Neuron (in vitro differentiated cells): ENCODE results near the gene ARHGDIG.
"Not testable (repeated sequence)": the region's sequence is repeated elsewhere in the genome, so short reads cannot be mapped to it uniquely, and the experiment has no call there.

Experiments
- H2AFZ ChIP-seq: one replicate; pipeline ENCODE4 v1.6.1; 2013; ENCODE audit warnings: low read depth, mild to moderate bottlenecking, inconsistent platforms, low read length, moderate library complexity
- H3K27me3 ChIP-seq: one replicate; pipeline ENCODE4 v1.6.1; 2013; ENCODE audit warnings: low read length; ENCODE audit not compliant: insufficient read depth
- H3K36me3 ChIP-seq: one replicate; pipeline ENCODE4 v1.6.1; 2013; ENCODE audit warnings: low read length; ENCODE audit not compliant: insufficient read depth
- H3K4me1 ChIP-seq: one replicate; pipeline ENCODE4 v1.6.1; 2013; ENCODE audit warnings: low read length; ENCODE audit not compliant: insufficient read depth
- H3K4me3 ChIP-seq: 2 replicates; pipeline ENCODE4 v1.5.1; 2013; ENCODE audit warnings: mild to moderate bottlenecking, low read length, moderate library complexity
- H3K9me3 ChIP-seq: one replicate; pipeline ENCODE4 v1.6.1; 2013; ENCODE audit warnings: low read length

The ARHGDIG gene

GRCh38 chr16:266258-267164 lies 13.9 kb upstream of the ARHGDIG start:
- Histone ChIP-seq H3K4me3 (no peak overlapping the region), H3K27me3 (no peaks in the 10 kb centered on the region), H2AFZ (no peak overlapping the region), H3K4me1 (no peaks in the 10 kb centered on the region), H3K36me3 (peaks cover 37% of the 10 kb centered on the region), H3K9me3 (no peaks in the 10 kb centered on the region)

GRCh38 chr16:267562-267961 lies 12.8 kb upstream of the ARHGDIG start:
- not testable (repeated sequence) for H2AFZ ChIP-seq, H3K4me3 ChIP-seq, H3K4me1 ChIP-seq, H3K9me3 ChIP-seq, H3K27me3 ChIP-seq
- H3K36me3 ChIP-seq, result peaks cover 27% of the 10 kb centered on the region

- Histone ChIP-seq H3K27me3 (no peaks in the 10 kb centered on the region), H3K4me1 (no peaks in the 10 kb centered on the region), H3K36me3 (peaks cover 24% of the 10 kb centered on the region), H3K4me3 (no peak overlapping the region), H3K9me3 (no peaks in the 10 kb centered on the region), H2AFZ (no peak overlapping the region)
Measured at GRCh38 chr16:268141-269053, 12.0 kb upstream of the ARHGDIG start.

GRCh38 chr16:269061-269796 lies 11.2 kb upstream of the ARHGDIG start:
- H3K9me3 ChIP-seq, result no peaks in the 10 kb centered on the region
- peaks cover 15% of the 10 kb centered on the region for H3K36me3 ChIP-seq

GRCh38 chr16:270381-271255 lies 9.8 kb upstream of the ARHGDIG start:
- Histone ChIP-seq H3K9me3 (no peaks in the 10 kb centered on the region), H3K4me1 (peaks cover 4% of the 10 kb centered on the region), H3K4me3 (no peak overlapping the region), H3K27me3 (peaks cover 13% of the 10 kb centered on the region), H2AFZ (no peak overlapping the region), H3K36me3 (peaks cover 2% of the 10 kb centered on the region)

More at GRCh38 chr16:269061-269796, 11.2 kb upstream of the ARHGDIG start:
- Histone ChIP-seq H2AFZ (no peak overlapping the region), H3K27me3 (peaks cover 3% of the 10 kb centered on the region), H3K4me1 (no peaks in the 10 kb centered on the region), H3K4me3 (no peak overlapping the region)

GRCh38 chr16:272633-273546 lies 7.5 kb upstream of the ARHGDIG start:
- H3K36me3 ChIP-seq, result no peaks in the 10 kb centered on the region
- H3K9me3 ChIP-seq, result no peaks in the 10 kb centered on the region
- no peak overlapping the region for H2AFZ ChIP-seq
- H3K4me3 ChIP-seq, result no peak overlapping the region
- H3K4me1 ChIP-seq, result peaks cover 4% of the 10 kb centered on the region
- H3K27me3 ChIP-seq, result peaks cover 21% of the 10 kb centered on the region

GRCh38 chr16:273547-274421 lies 6.6 kb upstream of the ARHGDIG start:
- Histone ChIP-seq H3K36me3 (no peaks in the 10 kb centered on the region), H3K27me3 (peaks cover 26% of the 10 kb centered on the region), H3K4me1 (peaks cover 4% of the 10 kb centered on the region), H2AFZ (no peak overlapping the region), H3K4me3 (no peak overlapping the region), H3K9me3 (no peaks in the 10 kb centered on the region)

GRCh38 chr16:275041-275641 lies 5.2 kb upstream of the ARHGDIG start:
- no peak overlapping the region for H2AFZ ChIP-seq
- no peaks in the 10 kb centered on the region for H3K36me3 ChIP-seq
- H3K27me3 ChIP-seq, result peaks cover 36% of the 10 kb centered on the region
- H3K9me3 ChIP-seq, result no peaks in the 10 kb centered on the region
- peaks cover 4% of the 10 kb centered on the region for H3K4me1 ChIP-seq
- H3K4me3 ChIP-seq, result peak overlapping the region; percentile 37

- Histone ChIP-seq H3K27me3 (peaks cover 38% of the 10 kb centered on the region), H3K36me3 (no peaks in the 10 kb centered on the region), H3K4me3 (peak within 1 kb of the TSS; percentile 37), H3K4me1 (peaks cover 5% of the 10 kb centered on the region), H2AFZ (no peak within 1 kb of the TSS), H3K9me3 (no peaks in the 10 kb centered on the region)
Measured at GRCh38 chr16:275786-276232, 4.6 kb upstream of the ARHGDIG start, which contains the start of gene RGS11. Gene RGS11 (minus strand): TSS chr16:275944. CDS start chr16:275911, 33 bp downstream.

GRCh38 chr16:276426-277077 lies 3.8 kb upstream of the ARHGDIG start:
- Histone ChIP-seq H3K36me3 (no peaks in the 10 kb centered on the region), H3K4me1 (peaks cover 8% of the 10 kb centered on the region), H3K9me3 (no peaks in the 10 kb centered on the region), H3K4me3 (peak overlapping the region; percentile 13), H3K27me3 (peaks cover 46% of the 10 kb centered on the region), H2AFZ (no peak overlapping the region)
